H1 (cell line): Measurements from ENCODE around the gene DNAJB12. TPM values are rescaled to one million over a fixed set of nuclear protein-coding genes. Genes with fewer than 3 reads are reported as not detected.
A peak's percentile ranks its signal among the peaks of the same experiment; 100 is the strongest.

ENCODE experiments used
- CTCF ChIA-PET: fragments of 300-600 bp; sonication (Branson Sonifier 250); formaldehyde crosslinking; loops from one replicate; lab custom pipeline; 2021; ENCODE audit not compliant: partially characterized antibody; lab: Charles Lee
- POLR2A ChIA-PET: fragments of 300-600 bp; sonication (Branson Sonifier 250); formaldehyde crosslinking; loops from one replicate; lab custom pipeline; 2021; ENCODE audit warnings: inconsistent platforms; ENCODE audit not compliant: partially characterized antibody; lab: Charles Lee
- DNase-seq, 2 experiments: peaks; one replicate each; pipeline versions ENCODE4 v3.0.0 to v3.0.0-alpha.2; 2010 to 2022; ENCODE audit warnings: low spot score in 2 of 2, low read depth in 1 of 2, mixed read lengths in 1 of 2
- FAIRE-seq: peaks from 2 replicates; lab custom pipeline; 2011; peaks lifted over from hg19 to GRCh38; lab: Jason Lieb, UNC
- H2AFZ ChIP-seq: 2 replicates; pipeline ENCODE4 v1.8.1; 2012; ENCODE audit warnings: low read length, inconsistent platforms
- H2AK5ac ChIP-seq: 2 replicates; pipeline ENCODE4 v1.6.1; 2013; ENCODE audit warnings: low read depth, low read length
- H2BK120ac ChIP-seq: replicated peaks from 2 replicates; pipeline ENCODE3; 2013; ENCODE audit warnings: low read depth, low read length, inconsistent platforms
- H2BK12ac ChIP-seq: 2 replicates; pipeline ENCODE4 v1.6.1; 2013; ENCODE audit warnings: low read depth, low read length
- H2BK15ac ChIP-seq: 2 replicates; pipeline ENCODE4 v1.6.1; 2013; ENCODE audit warnings: low read length
- H2BK20ac ChIP-seq: 2 replicates; pipeline ENCODE4 v1.6.1; 2013; ENCODE audit warnings: low read length
- H2BK5ac ChIP-seq: 2 replicates; pipeline ENCODE4 v1.6.1; 2013; ENCODE audit warnings: low read depth, low read length
- H3K14ac ChIP-seq: 2 replicates; pipeline ENCODE4 v1.6.1; 2013; ENCODE audit warnings: inconsistent platforms; ENCODE audit not compliant: insufficient read length
- H3K18ac ChIP-seq: 2 replicates; pipeline ENCODE4 v1.6.1; 2013; ENCODE audit warnings: low read length; ENCODE audit errors: extremely low read depth
- H3K23ac ChIP-seq: 2 replicates; pipeline ENCODE4 v1.6.1; 2013; ENCODE audit warnings: inconsistent platforms; ENCODE audit not compliant: insufficient read length
- H3K23me2 ChIP-seq: 2 replicates; pipeline ENCODE4 v1.6.1; 2013; ENCODE audit warnings: low read depth, low read length
- H3K27ac ChIP-seq: 2 replicates; pipeline ENCODE4 v1.6.1; 2011; ENCODE audit warnings: low read depth, low read length, inconsistent platforms
- H3K27me3 ChIP-seq, 4 experiments: replicated peaks in 1 of 4; 1 replicate in 1 of 4; 2 replicates in 3 of 4; pipeline versions ENCODE4 v1.6.1 to v1.8.1; 2011 to 2013; ENCODE audit warnings: low read length in 3 of 4, mild to moderate bottlenecking in 3 of 4, inconsistent platforms in 2 of 4, mixed read lengths in 2 of 4, moderate library complexity in 1 of 4; ENCODE audit not compliant: control insufficient read depth in 3 of 4, insufficient read depth in 3 of 4; ENCODE audit errors: extremely low read depth in 1 of 4
- H3K36me3 ChIP-seq, 4 experiments: 2 replicates each; pipeline versions ENCODE4 v1.6.1 to v1.8.1; 2011 to 2013; ENCODE audit warnings: mild to moderate bottlenecking in 4 of 4, low read length in 3 of 4, moderate library complexity in 2 of 4, control low read depth in 1 of 4, inconsistent platforms in 1 of 4; ENCODE audit not compliant: insufficient read depth in 4 of 4, control insufficient read depth in 2 of 4
- H3K4ac ChIP-seq: replicated peaks from 2 replicates; pipeline ENCODE3; 2013; ENCODE audit warnings: low read length, low read depth, mixed read lengths, inconsistent platforms; ENCODE audit not compliant: insufficient read length
- H3K4me1 ChIP-seq, 4 experiments: replicated peaks in 1 of 4; 1 replicate in 1 of 4; 2 replicates in 3 of 4; pipeline versions ENCODE4 v1.6.1 to v1.8.1; 2011 to 2013; ENCODE audit warnings: low read length in 3 of 4, inconsistent platforms in 2 of 4, mixed read lengths in 1 of 4; ENCODE audit not compliant: insufficient read depth in 4 of 4, control insufficient read depth in 3 of 4
- H3K4me2 ChIP-seq, 2 experiments: 2 replicates each; pipeline versions ENCODE4 v1.6.1 to v1.8.1; 2011 to 2013; ENCODE audit warnings: low read depth in 2 of 2, low read length in 2 of 2, control low read depth in 1 of 2, inconsistent platforms in 1 of 2, mild to moderate bottlenecking in 1 of 2; ENCODE audit not compliant: insufficient read depth in 1 of 2
- H3K4me3 ChIP-seq, 4 experiments: fragments of 200-600, 300-600 bp in 1 of 4; sonication (generic), shearing (Covaris generic), sonication (Bioruptor Twin) in 1 of 4; 2 replicates each; pipeline versions ENCODE4 v1.5.1 to v1.8.1; 2011 to 2016; ENCODE audit warnings: low read length in 4 of 4, low read depth in 3 of 4, control low read depth in 2 of 4, inconsistent platforms in 2 of 4, mild to moderate bottlenecking in 2 of 4, mixed read lengths in 1 of 4, moderate library complexity in 1 of 4; ENCODE audit not compliant: insufficient read depth in 2 of 4; ENCODE audit errors: extremely low read depth in 1 of 4
- H3K56ac ChIP-seq: replicated peaks from 2 replicates; pipeline ENCODE3; 2013; ENCODE audit warnings: low read depth, mild to moderate bottlenecking, mixed read lengths, low read length, inconsistent platforms; ENCODE audit not compliant: insufficient read length
- H3K79me1 ChIP-seq: 2 replicates; pipeline ENCODE4 v1.6.1; 2013; ENCODE audit warnings: low read depth, low read length, control low read depth
- H3K79me2 ChIP-seq, 2 experiments: 2 replicates each; pipeline versions ENCODE4 v1.6.1 to v1.8.1; 2012 to 2013; ENCODE audit warnings: low read length in 2 of 2, mild to moderate bottlenecking in 2 of 2, inconsistent platforms in 1 of 2; ENCODE audit not compliant: insufficient read depth in 2 of 2, control insufficient read depth in 1 of 2
- H3K9ac ChIP-seq, 4 experiments: replicated peaks in 1 of 4; 1 replicate in 1 of 4; 2 replicates in 3 of 4; pipeline versions ENCODE4 v1.6.1 to v1.8.1; 2011 to 2013; ENCODE audit warnings: low read depth in 3 of 4, low read length in 3 of 4, control low read depth in 2 of 4, mild to moderate bottlenecking in 2 of 4, moderate library complexity in 2 of 4, inconsistent platforms in 1 of 4; ENCODE audit errors: extremely low read depth in 1 of 4
- H3K9me3 ChIP-seq, 2 experiments: 2 replicates each; pipeline versions ENCODE4 v1.6.1 to v1.8.1; 2012 to 2013; ENCODE audit warnings: mild to moderate bottlenecking in 2 of 2, moderate library complexity in 2 of 2, control low read depth in 1 of 2, inconsistent platforms in 1 of 2, low read depth in 1 of 2, low read length in 1 of 2, mixed read lengths in 1 of 2; ENCODE audit not compliant: insufficient read depth in 2 of 2
- H4K20me1 ChIP-seq, 2 experiments: replicated peaks in 1 of 2; 2 replicates each; pipeline versions ENCODE3 to v1.8.1; 2011 to 2013; ENCODE audit warnings: inconsistent platforms in 2 of 2, low read length in 2 of 2, mild to moderate bottlenecking in 1 of 2; ENCODE audit not compliant: insufficient read depth in 2 of 2, control insufficient read depth in 1 of 2
- H4K5ac ChIP-seq: 2 replicates; pipeline ENCODE4 v1.6.1; 2013; ENCODE audit warnings: low read length, low read depth, mixed read lengths, inconsistent platforms; ENCODE audit not compliant: insufficient read length
- H4K8ac ChIP-seq: 2 replicates; pipeline ENCODE4 v1.8.0; 2013; ENCODE audit warnings: mild to moderate bottlenecking, moderate library complexity, low read length, inconsistent platforms; ENCODE audit not compliant: insufficient read depth; ENCODE audit errors: extremely low read depth
- H4K91ac ChIP-seq: replicated peaks from 2 replicates; pipeline ENCODE3; 2013; ENCODE audit warnings: low read length, mixed read lengths, inconsistent platforms; ENCODE audit not compliant: insufficient read length
- BRCA1 ChIP-seq: IDR thresholded peaks from 2 replicates; pipeline ENCODE4 v1.6.1; 2012; ENCODE audit warnings: low read depth, low read length, improper control_type of control experiment
- CEBPB ChIP-seq: IDR thresholded peaks from 2 replicates; pipeline ENCODE4 v1.6.1; 2012; ENCODE audit warnings: low read depth, low read length
- CHD2 ChIP-seq: IDR thresholded peaks from 2 replicates; pipeline ENCODE4 v1.6.1; 2012; ENCODE audit warnings: low read length, improper control_type of control experiment
- EP300 ChIP-seq, 2 experiments: IDR thresholded peaks; 1 replicate in 1 of 2; 2 replicates in 1 of 2; pipeline ENCODE4 v1.6.1; 2011 to 2012; ENCODE audit warnings: low read depth in 2 of 2, low read length in 2 of 2, mild to moderate bottlenecking in 2 of 2, borderline replicate concordance in 1 of 2, inconsistent platforms in 1 of 2, moderate library complexity in 1 of 2
- FOSL1 ChIP-seq: IDR thresholded peaks from 2 replicates; pipeline ENCODE4 v1.6.1; 2011; ENCODE audit warnings: mild to moderate bottlenecking, low read depth, low read length, moderate library complexity; ENCODE audit not compliant: insufficient read depth
- GTF2F1 ChIP-seq: IDR thresholded peaks from 2 replicates; pipeline ENCODE4 v1.6.1; 2012; ENCODE audit warnings: low read depth, low read length, improper control_type of control experiment, borderline replicate concordance
- HDAC2 ChIP-seq, 2 experiments: fragments of 300-600 bp in 1 of 2; sonication (generic) in 1 of 2; IDR thresholded peaks; 2 replicates each; pipeline ENCODE4 v1.6.1; 2011 to 2012; ENCODE audit warnings: low read depth in 2 of 2, low read length in 2 of 2, mild to moderate bottlenecking in 2 of 2, moderate library complexity in 2 of 2, borderline replicate concordance in 1 of 2, inconsistent platforms in 1 of 2
- MAFK ChIP-seq: IDR thresholded peaks from 2 replicates; pipeline ENCODE4 v1.6.1; 2012; ENCODE audit warnings: low read depth, mild to moderate bottlenecking, improper control_type of control experiment, low read length
- NANOG ChIP-seq: IDR thresholded peaks from 2 replicates; pipeline ENCODE4 v1.6.1; 2011; ENCODE audit warnings: low read length, low read depth, mild to moderate bottlenecking, inconsistent platforms; ENCODE audit not compliant: insufficient read depth, poor library complexity, severe bottlenecking
- RNF2 ChIP-seq: fragments of 200-900, 300-1000 bp; sonication (generic); IDR thresholded peaks from 2 replicates; pipeline ENCODE4 v1.7.1; 2016; ENCODE audit warnings: borderline replicate concordance, low read depth, mild to moderate bottlenecking, antibody characterized with exemption, low read length; ENCODE audit not compliant: poor library complexity, severe bottlenecking; ENCODE audit errors: missing control alignments
- TBP ChIP-seq: IDR thresholded peaks from 2 replicates; pipeline ENCODE4 v1.6.1; 2011; ENCODE audit warnings: low read depth, low read length, improper control_type of control experiment
- TCF12 ChIP-seq: IDR thresholded peaks from 2 replicates; pipeline ENCODE4 v1.6.1; 2011; ENCODE audit warnings: low read depth, mild to moderate bottlenecking, low read length
- whole genome bisulfite sequencing, 2 experiments: shearing (Covaris generic) in 1 of 2; methylation state at CpG; one replicate each; pipeline versions ENCODE4 v1.1.6 to v1.1.7; 2013 to 2015; ENCODE audit warnings: low lambda C conversion rate in 2 of 2, mixed read lengths in 2 of 2, inconsistent platforms in 1 of 2, low coverage in 1 of 2, missing lambda C conversion rate in 1 of 2; ENCODE audit not compliant: insufficient replicate concordance in 2 of 2, insufficient coverage in 1 of 2, insufficient read length in 1 of 2; ENCODE audit errors: extremely low coverage in 1 of 2, missing lambda C conversion rate in 1 of 2; 5-methylcytosine and 5-hydroxymethylcytosine counted together
- polyA plus RNA-seq, 7 experiments: library from polyadenylated mRNA; depleted of rRNA in 3 of 7; stranded (reverse) in 5 of 7; unstranded in 2 of 7; fragments of >200 nt in 5 of 7; fragments of 200-250 nt in 2 of 7; gene quantifications; 1 replicate in 5 of 7; 2 replicates in 1 of 7; 4 replicates in 1 of 7; pipeline versions ENCODE4 v1.2.1 to v1.2.3, GENCODE V29; 2011 to 2013; ENCODE audit warnings: missing spikeins in 2 of 7, mixed read lengths in 2 of 7
- total RNA-seq: library from RNA; stranded (reverse); fragmentation: NEBNext Ultra II Directional; extraction: Animal tissue kit (Norgen Biotek cat#: 25700); gene quantifications from 2 replicates; pipeline ENCODE4 v1.2.1, GENCODE V29; 2021

DNAJB12 gene
- total and polyA plus RNA-seq, 2 of the 8 experiments (the other 6 are each of a cell fraction or from before 2014, with no cell fraction given) = 10.8 to 20.5 TPM

GRCh38 chr10:72311667-72312066 is 43.1 kb downstream of the DNAJB12 start:
- Histone ChIP-seq H2BK5ac (no peak overlapping the region), H3K9me3 (no peaks in the 10 kb centered on the region), H3K36me3 (no peaks in the 10 kb centered on the region), H3K4me3 (no peak overlapping the region), H3K4ac (no peak overlapping the region), H3K4me2 (no peak overlapping the region), H4K20me1 (no peaks in the 10 kb centered on the region), H2BK120ac (no peak overlapping the region), H3K27ac (no peak overlapping the region), H3K4me1 (peaks cover 4 to 24% (median 16%) of the 10 kb centered on the region in 4 experiments), H3K9ac (no peak overlapping the region), H3K79me2 (no peaks in the 10 kb centered on the region), H2BK20ac (no peak overlapping the region), H4K91ac (no peak overlapping the region), H3K18ac (no peak overlapping the region), H4K5ac (no peak overlapping the region), H2BK12ac (no peak overlapping the region; the same call in 1 of the 2 replicates), H3K56ac (no peak overlapping the region), H2BK15ac (no peak overlapping the region), H3K79me1 (no peaks in the 10 kb centered on the region), H2AFZ (no peak overlapping the region), H3K23me2 (no peaks in the 10 kb centered on the region), H4K8ac (no peak overlapping the region), H3K14ac (no peak overlapping the region), H2AK5ac (peak overlapping the region; percentile 9; the same call in 1 of the 2 replicates), H3K23ac (no peak overlapping the region), H3K27me3 (peaks cover 0 to 3% (median 0%) of the 10 kb centered on the region in 4 experiments; a peak in 1 of 7 replicates)
- ChIA-PET CTCF (interaction anchor here (0.7 to 1.8 kb wide), 3 partner anchors 10 to 37 kb away, joined by 3 to 7 read pairs (median 3); no protein-coding TSS in a partner anchor), POLR2A (interaction anchor here (1.4 to 39.2 kb wide), 4 partner anchors 8 to 35 kb away, joined by 3 to 895 read pairs (median 10); partner anchors contain the start of gene DDIT4)
- 93% methylated on average over 7 of the region's 7 CpGs; no CpG with 5 or more reads in 1 of the 2 experiments for WGBS, 2 experiments
- TF ChIP-seq RNF2 = no peak
- TF ChIP-seq BRCA1 = no peak
- no peak for TF ChIP-seq MAFK
- TF ChIP-seq HDAC2 (IDR thresholded peaks at IDR 0.05; ENCODE audit: borderline replicate concordance in 1 of 2, low read depth in 2 of 2, low read length in 2 of 2) = no peak
- no peak for TF ChIP-seq FOSL1
- no peak for TF ChIP-seq CHD2
- no peak for TF ChIP-seq EP300 (IDR thresholded peaks at IDR 0.05; ENCODE audit: borderline replicate concordance in 1 of 2, low read depth in 2 of 2, low read length in 2 of 2)
- TF ChIP-seq CEBPB = no peak
- no peak for TF ChIP-seq TBP
- TF ChIP-seq NANOG = no peak
- TF ChIP-seq TCF12 = no peak
- no peak for TF ChIP-seq GTF2F1
- FAIRE-seq = no peak
- DNase-seq = no peak
